NCI-H2107 treated with DMSO at 0.1 percent for 48 hours (cell line): ENCODE measurements around the gene CACNG6.

Experiments
- DNase-seq: peaks from one replicate; lab custom pipeline; 2025; ENCODE audit not compliant: unreplicated experiment; lab: John Stamatoyannopoulos, UW

CACNG6 gene

GRCh38 chr19:54041969-54042606 is 50.7 kb downstream of the CACNG6 start:
- no peak for DNase-seq

DNA sequence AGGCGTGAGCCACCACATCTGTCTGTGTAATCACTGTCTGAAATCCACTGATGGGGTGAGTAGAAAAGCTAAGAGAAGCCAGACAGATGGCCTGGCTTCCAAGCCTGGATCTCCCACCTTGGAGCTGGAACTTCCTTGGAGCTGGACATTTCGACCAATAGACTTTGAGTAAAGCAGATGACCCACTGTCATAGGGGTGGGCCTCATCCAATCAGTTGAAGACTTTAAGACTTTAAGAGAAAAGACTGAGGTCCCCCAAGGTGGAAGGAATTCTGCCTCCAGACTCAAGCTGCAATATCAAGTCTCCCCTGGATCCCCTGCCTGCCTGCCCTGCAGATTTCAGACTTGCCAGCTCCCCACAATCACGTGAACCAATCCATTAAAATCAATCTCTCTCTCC is 51.6 kb downstream of the CACNG6 start:
- no peak for DNase-seq

DNA sequence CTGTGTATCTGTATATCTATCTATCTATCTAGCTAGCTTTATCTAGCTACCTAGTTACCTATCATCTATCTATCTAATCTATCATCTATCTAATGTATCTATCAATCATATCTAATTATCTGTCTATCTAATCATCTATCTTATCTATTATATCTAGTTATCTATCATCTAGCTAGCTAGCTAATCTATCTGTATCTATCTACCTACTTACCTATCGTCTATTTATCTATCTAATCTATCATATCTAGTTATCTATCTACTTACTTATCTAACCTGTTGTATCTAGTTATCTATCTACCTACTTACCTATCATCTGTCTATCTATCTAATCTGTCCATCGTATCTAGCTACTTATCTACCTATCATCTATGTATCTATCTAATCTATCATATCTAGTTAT is 54.3 kb downstream of the CACNG6 start:
- DNase-seq: no peak

DNA sequence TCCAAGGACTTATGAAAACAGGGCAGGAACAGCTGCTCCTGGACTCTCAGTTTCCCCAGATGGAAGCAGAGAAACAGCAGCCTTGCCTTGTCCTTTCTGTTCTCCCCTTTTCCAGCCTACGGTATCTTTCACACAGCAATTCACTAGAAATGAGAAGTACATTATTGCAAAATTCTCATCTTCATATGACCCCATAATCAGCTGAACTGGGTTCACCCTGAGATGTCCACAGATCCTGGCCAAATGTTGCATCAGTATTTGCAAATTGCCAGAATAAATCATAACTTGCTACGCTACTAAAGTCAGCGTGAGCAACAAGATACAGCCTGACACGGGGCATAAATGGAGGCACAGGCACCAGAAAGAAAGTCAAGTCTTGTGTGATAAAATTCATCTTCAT is 56.2 kb downstream of the CACNG6 start:
- no peak for DNase-seq
